Activated CD8-positive, alpha-beta T cell treated with anti-CD3 and anti-CD28 coated beads, Interleukin-2, amount 10 ng/mL, durations not matched to agents 7 days and 5 days (primary cell): ENCODE results near the gene LRRN3. TPM values are rescaled to one million over a fixed set of nuclear protein-coding genes. Genes with fewer than 3 reads are reported as not detected.

Experiments used
- ATAC-seq: fragments of 150-1000 bp; cut with Tn5 transposase; one replicate; pipeline ENCODE4 v1.10.0; 2021; ENCODE audit warnings: moderate library complexity
- CTCF ChIA-PET: fragments of 350-600 bp; sonication (Branson Sonifier 250); formaldehyde crosslinking; loops from one replicate; lab custom pipeline; 2021; ENCODE audit warnings: antibody characterized with exemption; lab: Charles Lee
- POLR2A ChIA-PET: fragments of 350-600 bp; sonication (Branson Sonifier 250); formaldehyde crosslinking; loops from one replicate; lab custom pipeline; 2021; ENCODE audit warnings: antibody characterized with exemption; lab: Charles Lee
- DNase-seq: peaks from one replicate; pipeline ENCODE4 v3.0.0-alpha.2; 2020
- H3K27ac Mint-ChIP-seq: one replicate; pipeline ENCODE4 v1.8.0; 2021; ENCODE audit warnings: mild to moderate bottlenecking, mixed read lengths
- H3K27me3 Mint-ChIP-seq: one replicate; pipeline ENCODE4 v1.8.0; 2021; ENCODE audit warnings: low read depth, mixed read lengths
- H3K36me3 Mint-ChIP-seq: one replicate; pipeline ENCODE4 v1.8.0; 2021; ENCODE audit warnings: low read depth, mixed read lengths
- H3K4me1 Mint-ChIP-seq: one replicate; pipeline ENCODE4 v1.8.0; 2021; ENCODE audit warnings: low read depth, mixed read lengths
- H3K4me3 Mint-ChIP-seq: one replicate; pipeline ENCODE4 v1.8.0; 2021; ENCODE audit warnings: mild to moderate bottlenecking, mixed read lengths
- H3K9me3 Mint-ChIP-seq: one replicate; pipeline ENCODE4 v1.8.0; 2022; ENCODE audit warnings: mixed read lengths; ENCODE audit not compliant: insufficient read depth
- total RNA-seq, 2 experiments: library from RNA; stranded (reverse); gene quantifications; one replicate each; pipeline ENCODE4 v1.2.3, GENCODE V29; 2021

LRRN3 gene
- total RNA-seq, result 100 to 1,000 TPM; 196 to 204 TPM

- ATAC-seq (peak; percentile 90), DNase-seq (peak; percentile 86)
- ChIA-PET CTCF (interaction anchor here (0.6 to 4.0 kb wide), 14 partner anchors 7 to 175 kb away, joined by 3 to 19 read pairs (median 4); no protein-coding TSS in a partner anchor), POLR2A (interaction anchor here (0.6 to 6.5 kb wide), 13 partner anchors 8 to 117 kb away, joined by 3 to 106 read pairs (median 4); no protein-coding TSS in a partner anchor)
- H3K4me3 Mint-ChIP-seq, result peak within 1 kb of the TSS; percentile 95
- peaks cover 42% of the 10 kb centered on the region for H3K4me1 Mint-ChIP-seq
- H3K9me3 Mint-ChIP-seq, result no peaks in the 10 kb centered on the region
- peaks cover 56% of the 10 kb centered on the region for H3K36me3 Mint-ChIP-seq
- H3K27me3 Mint-ChIP-seq, result no peaks in the 10 kb centered on the region
- peak within 1 kb of the TSS; percentile 94 for H3K27ac Mint-ChIP-seq
These were observed at the start of gene LRRN3 for GRCh38 chr7:111090846-111091245. Gene LRRN3 (plus strand): TSS chr7:111091127. CDS start chr7:111122773, 31,646 bp downstream.

GRCh38 chr7:111041577-111041976 lies 49.4 kb upstream of the LRRN3 start:
- peak overlapping the region; percentile 0 for H3K4me3 Mint-ChIP-seq
- H3K36me3 Mint-ChIP-seq, result peaks cover 6% of the 10 kb centered on the region
- H3K27ac Mint-ChIP-seq, result peak overlapping the region; percentile 50
- H3K4me1 Mint-ChIP-seq, result peaks cover 27% of the 10 kb centered on the region
- ChIA-PET CTCF (interaction anchor here (1.0 to 2.3 kb wide), 4 partner anchors 9 to 35 kb away, joined by 3 to 7 read pairs (median 4); no protein-coding TSS in a partner anchor), POLR2A (interaction anchor here (1.0 to 1.4 kb wide), 3 partner anchors 11 to 42 kb away, joined by 3 to 5 read pairs (median 3); no protein-coding TSS in a partner anchor)
- peak; percentile 55 for ATAC-seq
- DNase-seq, result no peak
- peaks cover 9% of the 10 kb centered on the region for H3K9me3 Mint-ChIP-seq
- no peaks in the 10 kb centered on the region for H3K27me3 Mint-ChIP-seq

- ATAC-seq, result no peak
- POLR2A ChIA-PET, result interaction anchor here (0.6 to 1.3 kb wide), 4 partner anchors 10 to 50 kb away, joined by 3 to 5 read pairs (median 3); no protein-coding TSS in a partner anchor
These were observed 48.1 kb upstream of the LRRN3 start for GRCh38 chr7:111042842-111043241.

GRCh38 chr7:111043561-111043960 lies 47.4 kb upstream of the LRRN3 start:
- peaks cover 6% of the 10 kb centered on the region for H3K9me3 Mint-ChIP-seq
- H3K36me3 Mint-ChIP-seq, result peaks cover 6% of the 10 kb centered on the region
- ChIA-PET POLR2A (interaction anchor here (0.6 to 1.0 kb wide), 2 partner anchors 12 to 29 kb away, joined by 3 read pairs; no protein-coding TSS in a partner anchor), CTCF (interaction anchor here (2.3 kb wide), 1 partner anchor 9 kb away, joined by 7 read pairs; no protein-coding TSS in a partner anchor)
- DNase-seq (no peak), ATAC-seq (no peak)
- H3K27ac Mint-ChIP-seq, result no peak overlapping the region
- H3K27me3 Mint-ChIP-seq, result no peaks in the 10 kb centered on the region
- peaks cover 12% of the 10 kb centered on the region for H3K4me1 Mint-ChIP-seq
- H3K4me3 Mint-ChIP-seq, result no peak overlapping the region

More at GRCh38 chr7:111042842-111043241, 48.1 kb upstream of the LRRN3 start:
- CTCF ChIA-PET, result interaction anchor here (0.7 to 2.3 kb wide), 2 partner anchors 10 to 13 kb away, joined by 3 to 7 read pairs; no protein-coding TSS in a partner anchor
- no peak for DNase-seq
- Mint-ChIP-seq H3K27me3 (no peaks in the 10 kb centered on the region), H3K4me1 (peaks cover 19% of the 10 kb centered on the region), H3K4me3 (no peak overlapping the region), H3K27ac (no peak overlapping the region), H3K36me3 (peaks cover 6% of the 10 kb centered on the region), H3K9me3 (peaks cover 9% of the 10 kb centered on the region)

GRCh38 chr7:111045449-111045848 lies 45.5 kb upstream of the LRRN3 start:
- Mint-ChIP-seq H3K4me1 (peaks cover 15% of the 10 kb centered on the region), H3K36me3 (peaks cover 3% of the 10 kb centered on the region), H3K27me3 (no peaks in the 10 kb centered on the region), H3K9me3 (no peaks in the 10 kb centered on the region), H3K27ac (no peak overlapping the region), H3K4me3 (no peak overlapping the region)
- no peak for ATAC-seq
- DNase-seq, result no peak
- POLR2A ChIA-PET, result no interaction called here
- CTCF ChIA-PET, result no interaction called here

GRCh38 chr7:111047595-111047994 lies 43.3 kb upstream of the LRRN3 start:
- DNase-seq (no peak), ATAC-seq (no peak)
- ChIA-PET POLR2A (no interaction called here), CTCF (interaction anchor here (2.9 kb wide), 1 partner anchor 10 kb away, joined by 10 read pairs; no protein-coding TSS in a partner anchor)
- no peak overlapping the region for H3K4me3 Mint-ChIP-seq
- no peaks in the 10 kb centered on the region for H3K27me3 Mint-ChIP-seq
- no peak overlapping the region for H3K27ac Mint-ChIP-seq
- H3K36me3 Mint-ChIP-seq, result peaks cover 3% of the 10 kb centered on the region
- H3K9me3 Mint-ChIP-seq, result peaks cover 5% of the 10 kb centered on the region
- peaks cover 18% of the 10 kb centered on the region for H3K4me1 Mint-ChIP-seq

GRCh38 chr7:111049971-111050680 lies 40.8 kb upstream of the LRRN3 start:
- ATAC-seq (no peak), DNase-seq (no peak)
- H3K27ac Mint-ChIP-seq, result no peak overlapping the region
- peaks cover 27% of the 10 kb centered on the region for H3K4me1 Mint-ChIP-seq
- peaks cover 5% of the 10 kb centered on the region for H3K9me3 Mint-ChIP-seq
- ChIA-PET POLR2A (no interaction called here), CTCF (interaction anchor here (1.4 to 1.8 kb wide), 2 partner anchors 8 to 13 kb away, joined by 3 to 5 read pairs; no protein-coding TSS in a partner anchor)
- H3K27me3 Mint-ChIP-seq, result no peaks in the 10 kb centered on the region
- H3K36me3 Mint-ChIP-seq, result peaks cover 4% of the 10 kb centered on the region
- H3K4me3 Mint-ChIP-seq, result no peak overlapping the region

- peaks cover 31% of the 10 kb centered on the region for H3K4me1 Mint-ChIP-seq
- no peak overlapping the region for H3K27ac Mint-ChIP-seq
These were observed 40.0 kb upstream of the LRRN3 start for GRCh38 chr7:111050875-111051416.

GRCh38 chr7:111051832-111052231 lies 39.1 kb upstream of the LRRN3 start:
- no peak overlapping the region for H3K27ac Mint-ChIP-seq
- peaks cover 33% of the 10 kb centered on the region for H3K4me1 Mint-ChIP-seq
- H3K9me3 Mint-ChIP-seq, result peaks cover 5% of the 10 kb centered on the region
- H3K27me3 Mint-ChIP-seq, result no peaks in the 10 kb centered on the region
- ATAC-seq (no peak), DNase-seq (no peak)
- CTCF ChIA-PET, result interaction anchor here (1.4 kb wide), 1 partner anchor 9 kb away, joined by 7 read pairs; no protein-coding TSS in a partner anchor
- POLR2A ChIA-PET, result no interaction called here
- H3K36me3 Mint-ChIP-seq, result peaks cover 4% of the 10 kb centered on the region
- no peak overlapping the region for H3K4me3 Mint-ChIP-seq

More at GRCh38 chr7:111050875-111051416, 40.0 kb upstream of the LRRN3 start:
- Mint-ChIP-seq H3K27me3 (no peaks in the 10 kb centered on the region), H3K4me3 (no peak overlapping the region), H3K36me3 (peaks cover 4% of the 10 kb centered on the region), H3K9me3 (peaks cover 5% of the 10 kb centered on the region)
- ChIA-PET POLR2A (no interaction called here), CTCF (interaction anchor here (1.8 kb wide), 1 partner anchor 14 kb away, joined by 5 read pairs; no protein-coding TSS in a partner anchor)
- ATAC-seq (no peak), DNase-seq (no peak)

GRCh38 chr7:111053035-111053434 lies 37.9 kb upstream of the LRRN3 start:
- DNase-seq (no peak), ATAC-seq (no peak)

GRCh38 chr7:111056371-111056770 lies 34.6 kb upstream of the LRRN3 start:
- Mint-ChIP-seq H3K4me3 (no peak overlapping the region), H3K27me3 (no peaks in the 10 kb centered on the region), H3K4me1 (peaks cover 34% of the 10 kb centered on the region), H3K36me3 (peaks cover 2% of the 10 kb centered on the region), H3K9me3 (peaks cover 10% of the 10 kb centered on the region), H3K27ac (no peak overlapping the region)
- ATAC-seq (no peak), DNase-seq (no peak)
- ChIA-PET POLR2A (interaction anchor here (1.2 kb wide), 1 partner anchor 13 kb away, joined by 3 read pairs; no protein-coding TSS in a partner anchor), CTCF (interaction anchor here (1.1 to 1.2 kb wide), 2 partner anchors 42 to 50 kb away, joined by 3 to 4 read pairs; no protein-coding TSS in a partner anchor)

More at GRCh38 chr7:111053035-111053434, 37.9 kb upstream of the LRRN3 start:
- peaks cover 5% of the 10 kb centered on the region for H3K9me3 Mint-ChIP-seq
- H3K4me3 Mint-ChIP-seq, result no peak overlapping the region
- CTCF ChIA-PET, result interaction anchor here (1.0 to 1.4 kb wide), 3 partner anchors 9 to 17 kb away, joined by 3 to 7 read pairs (median 3); no protein-coding TSS in a partner anchor
- H3K27me3 Mint-ChIP-seq, result no peaks in the 10 kb centered on the region
- H3K4me1 Mint-ChIP-seq, result peaks cover 40% of the 10 kb centered on the region
- H3K36me3 Mint-ChIP-seq, result peaks cover 4% of the 10 kb centered on the region
- H3K27ac Mint-ChIP-seq, result no peak overlapping the region
- POLR2A ChIA-PET, result interaction anchor here (1.4 kb wide), 1 partner anchor 11 kb away, joined by 5 read pairs; no protein-coding TSS in a partner anchor
